AG09319 (cell line): ENCODE results near the gene SUMO2.

Experiments used
- DNase-seq: peaks from one replicate; pipeline ENCODE4 v3.0.0-alpha.2; 2010; ENCODE audit warnings: low read depth; ENCODE audit errors: extremely low read depth
- CTCF ChIP-seq: IDR thresholded peaks from 2 replicates; pipeline ENCODE4 v1.5.1; 2011; ENCODE audit warnings: low read depth, mild to moderate bottlenecking, inconsistent platforms, low read length, moderate library complexity

Gene SUMO2

GRCh38 chr17:75152922-75153779 is 29.6 kb downstream of the SUMO2 start:
- TF ChIP-seq CTCF: no peak
- no peak for DNase-seq

GRCh38 chr17:75152523-75152921 is 30.2 kb downstream of the SUMO2 start:
- no peak for DNase-seq
- no peak for TF ChIP-seq CTCF

DNA sequence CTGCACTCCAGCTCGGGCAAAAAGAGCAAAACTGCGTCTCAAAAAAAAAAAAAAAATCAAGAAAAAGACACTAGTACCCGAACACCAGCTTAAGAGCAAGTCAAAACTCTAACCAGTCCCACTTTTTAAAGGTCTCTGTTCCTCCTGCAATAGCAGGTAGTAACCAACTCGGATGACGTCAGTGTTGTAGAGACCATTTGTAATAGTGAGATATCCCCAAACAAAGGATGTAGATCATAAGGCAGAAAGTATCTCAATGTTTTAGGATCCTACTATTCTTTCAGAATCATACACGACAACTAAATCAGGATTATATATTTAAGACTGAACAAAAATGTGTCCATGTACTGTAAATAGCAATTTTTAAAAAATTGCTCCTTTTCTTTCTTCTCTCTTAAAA is 30.8 kb downstream of the SUMO2 start:
- DNase-seq: no peak
- TF ChIP-seq CTCF: no peak

- DNase-seq: no peak
- no peak for TF ChIP-seq CTCF
Measured at GRCh38 chr17:75147878-75148546, 34.7 kb downstream of the SUMO2 start.

GRCh38 chr17:75146592-75146991 is 36.2 kb downstream of the SUMO2 start:
- no peak for TF ChIP-seq CTCF
- no peak for DNase-seq

- no peak for TF ChIP-seq CTCF
- no peak for DNase-seq
Measured at GRCh38 chr17:75144816-75145512, 37.8 kb downstream of the SUMO2 start.
